ENCODE measurements around the gene ATF3. TPM values are rescaled to one million over a fixed set of nuclear protein-coding genes. Genes with fewer than 3 reads are reported as not detected.

ATF3 gene
- total and polyA plus RNA-seq, 4 donors = 1.1 to 8.8 (median 5.5) TPM

DNA sequence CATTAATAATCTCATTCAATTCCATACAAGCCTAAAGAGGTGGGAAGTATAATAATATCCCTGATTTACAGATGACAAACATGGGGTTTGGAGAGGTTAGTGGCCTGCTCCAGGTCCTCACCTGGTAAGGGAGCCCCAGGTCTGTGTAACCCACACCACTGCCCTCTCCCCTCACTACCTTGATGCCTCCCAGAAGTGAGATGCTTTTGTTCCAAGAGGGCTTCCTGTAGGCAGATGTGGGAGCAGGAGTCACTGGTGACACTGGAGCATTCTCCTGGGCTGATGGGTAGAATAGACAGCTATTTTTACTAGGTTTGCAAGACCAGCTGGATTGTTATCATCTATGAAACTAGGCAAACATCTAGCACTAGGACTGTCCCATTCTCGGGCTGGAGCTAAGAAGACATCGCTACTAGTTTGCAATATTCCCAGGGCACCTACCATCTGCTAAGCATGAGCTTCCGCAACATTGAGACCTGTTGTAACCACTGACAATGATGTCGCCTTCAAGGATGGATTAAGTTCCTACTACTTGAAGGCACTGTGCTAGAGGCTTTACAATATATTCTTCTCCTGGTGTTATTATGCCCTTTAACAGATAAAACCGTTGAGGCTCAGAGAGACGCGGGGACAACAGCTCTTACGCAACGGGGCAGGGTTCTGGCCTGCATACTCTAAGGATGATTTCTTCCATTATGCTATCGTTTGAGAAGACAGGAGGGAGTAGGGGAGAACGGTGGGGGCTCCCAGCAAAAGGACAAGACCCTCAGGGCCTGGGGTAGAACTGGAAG, 56.0 kb downstream of the ATF3 start:
- no peak for DNase-seq (ENCODE audit: low spot score)
- H3K4me3 ChIP-seq (ENCODE audit: low read depth in 1 of 3, low read length in 3 of 3) = no peak overlapping the region
- no peaks in the 10 kb centered on the region for H3K27me3 ChIP-seq (ENCODE audit: control insufficient read depth in 4 of 4, insufficient read depth in 4 of 4, low read length in 3 of 4)
- no peaks in the 10 kb centered on the region for H3K36me3 ChIP-seq (ENCODE audit: control insufficient read depth in 4 of 4, insufficient read depth in 3 of 4, low read depth in 1 of 4, low read length in 3 of 4)
- TF ChIP-seq FOXA1 (IDR thresholded peaks at IDR 0.05) = no peak
- no peak for TF ChIP-seq GABPA (IDR thresholded peaks at IDR 0.05 in 1 of 2, conservative IDR thresholded peaks at IDR 0.05 in 1 of 2)
- TF ChIP-seq, protein P1, sequence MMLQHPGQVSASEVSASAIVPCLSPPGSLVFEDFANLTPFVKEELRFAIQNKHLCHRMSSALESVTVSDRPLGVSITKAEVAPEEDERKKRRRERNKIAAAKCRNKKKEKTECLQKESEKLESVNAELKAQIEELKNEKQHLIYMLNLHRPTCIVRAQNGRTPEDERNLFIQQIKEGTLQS (IDR thresholded peaks at IDR 0.05) = no peak
- TF ChIP-seq YY1 (IDR thresholded peaks at IDR 0.05) = no peak
- no peak for TF ChIP-seq TAF1 (conservative IDR thresholded peaks at IDR 0.05)
- no peak for TF ChIP-seq HNF4G (IDR thresholded peaks at IDR 0.05)
- TF ChIP-seq HNF4A (conservative IDR thresholded peaks at IDR 0.05) = no peak
- TF ChIP-seq NR2F2 (IDR thresholded peaks at IDR 0.05) = no peak
- TF ChIP-seq, protein P2, sequence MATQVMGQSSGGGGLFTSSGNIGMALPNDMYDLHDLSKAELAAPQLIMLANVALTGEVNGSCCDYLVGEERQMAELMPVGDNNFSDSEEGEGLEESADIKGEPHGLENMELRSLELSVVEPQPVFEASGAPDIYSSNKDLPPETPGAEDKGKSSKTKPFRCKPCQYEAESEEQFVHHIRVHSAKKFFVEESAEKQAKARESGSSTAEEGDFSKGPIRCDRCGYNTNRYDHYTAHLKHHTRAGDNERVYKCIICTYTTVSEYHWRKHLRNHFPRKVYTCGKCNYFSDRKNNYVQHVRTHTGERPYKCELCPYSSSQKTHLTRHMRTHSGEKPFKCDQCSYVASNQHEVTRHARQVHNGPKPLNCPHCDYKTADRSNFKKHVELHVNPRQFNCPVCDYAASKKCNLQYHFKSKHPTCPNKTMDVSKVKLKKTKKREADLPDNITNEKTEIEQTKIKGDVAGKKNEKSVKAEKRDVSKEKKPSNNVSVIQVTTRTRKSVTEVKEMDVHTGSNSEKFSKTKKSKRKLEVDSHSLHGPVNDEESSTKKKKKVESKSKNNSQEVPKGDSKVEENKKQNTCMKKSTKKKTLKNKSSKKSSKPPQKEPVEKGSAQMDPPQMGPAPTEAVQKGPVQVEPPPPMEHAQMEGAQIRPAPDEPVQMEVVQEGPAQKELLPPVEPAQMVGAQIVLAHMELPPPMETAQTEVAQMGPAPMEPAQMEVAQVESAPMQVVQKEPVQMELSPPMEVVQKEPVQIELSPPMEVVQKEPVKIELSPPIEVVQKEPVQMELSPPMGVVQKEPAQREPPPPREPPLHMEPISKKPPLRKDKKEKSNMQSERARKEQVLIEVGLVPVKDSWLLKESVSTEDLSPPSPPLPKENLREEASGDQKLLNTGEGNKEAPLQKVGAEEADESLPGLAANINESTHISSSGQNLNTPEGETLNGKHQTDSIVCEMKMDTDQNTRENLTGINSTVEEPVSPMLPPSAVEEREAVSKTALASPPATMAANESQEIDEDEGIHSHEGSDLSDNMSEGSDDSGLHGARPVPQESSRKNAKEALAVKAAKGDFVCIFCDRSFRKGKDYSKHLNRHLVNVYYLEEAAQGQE (IDR thresholded peaks at IDR 0.05) = no peak
- no peak for TF ChIP-seq JUND (IDR thresholded peaks at IDR 0.05)
- no peak for TF ChIP-seq EGR1 (IDR thresholded peaks at IDR 0.05; ENCODE audit: low read depth in 2 of 2)
- TF ChIP-seq, protein P3, sequence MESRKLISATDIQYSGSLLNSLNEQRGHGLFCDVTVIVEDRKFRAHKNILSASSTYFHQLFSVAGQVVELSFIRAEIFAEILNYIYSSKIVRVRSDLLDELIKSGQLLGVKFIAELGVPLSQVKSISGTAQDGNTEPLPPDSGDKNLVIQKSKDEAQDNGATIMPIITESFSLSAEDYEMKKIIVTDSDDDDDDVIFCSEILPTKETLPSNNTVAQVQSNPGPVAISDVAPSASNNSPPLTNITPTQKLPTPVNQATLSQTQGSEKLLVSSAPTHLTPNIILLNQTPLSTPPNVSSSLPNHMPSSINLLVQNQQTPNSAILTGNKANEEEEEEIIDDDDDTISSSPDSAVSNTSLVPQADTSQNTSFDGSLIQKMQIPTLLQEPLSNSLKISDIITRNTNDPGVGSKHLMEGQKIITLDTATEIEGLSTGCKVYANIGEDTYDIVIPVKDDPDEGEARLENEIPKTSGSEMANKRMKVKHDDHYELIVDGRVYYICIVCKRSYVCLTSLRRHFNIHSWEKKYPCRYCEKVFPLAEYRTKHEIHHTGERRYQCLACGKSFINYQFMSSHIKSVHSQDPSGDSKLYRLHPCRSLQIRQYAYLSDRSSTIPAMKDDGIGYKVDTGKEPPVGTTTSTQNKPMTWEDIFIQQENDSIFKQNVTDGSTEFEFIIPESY (IDR thresholded peaks at IDR 0.05) = no peak
- no peak for TF ChIP-seq RXRA (IDR thresholded peaks at IDR 0.05)
- TF ChIP-seq, protein P4, sequence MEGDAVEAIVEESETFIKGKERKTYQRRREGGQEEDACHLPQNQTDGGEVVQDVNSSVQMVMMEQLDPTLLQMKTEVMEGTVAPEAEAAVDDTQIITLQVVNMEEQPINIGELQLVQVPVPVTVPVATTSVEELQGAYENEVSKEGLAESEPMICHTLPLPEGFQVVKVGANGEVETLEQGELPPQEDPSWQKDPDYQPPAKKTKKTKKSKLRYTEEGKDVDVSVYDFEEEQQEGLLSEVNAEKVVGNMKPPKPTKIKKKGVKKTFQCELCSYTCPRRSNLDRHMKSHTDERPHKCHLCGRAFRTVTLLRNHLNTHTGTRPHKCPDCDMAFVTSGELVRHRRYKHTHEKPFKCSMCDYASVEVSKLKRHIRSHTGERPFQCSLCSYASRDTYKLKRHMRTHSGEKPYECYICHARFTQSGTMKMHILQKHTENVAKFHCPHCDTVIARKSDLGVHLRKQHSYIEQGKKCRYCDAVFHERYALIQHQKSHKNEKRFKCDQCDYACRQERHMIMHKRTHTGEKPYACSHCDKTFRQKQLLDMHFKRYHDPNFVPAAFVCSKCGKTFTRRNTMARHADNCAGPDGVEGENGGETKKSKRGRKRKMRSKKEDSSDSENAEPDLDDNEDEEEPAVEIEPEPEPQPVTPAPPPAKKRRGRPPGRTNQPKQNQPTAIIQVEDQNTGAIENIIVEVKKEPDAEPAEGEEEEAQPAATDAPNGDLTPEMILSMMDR (IDR thresholded peaks at IDR 0.05; ENCODE audit: low read depth, low read length, missing input control) = no peak
- TF ChIP-seq RAD21 (IDR thresholded peaks at IDR 0.05) = no peak
- TF ChIP-seq SP1 (IDR thresholded peaks at IDR 0.05) = no peak
- TF ChIP-seq, protein P5, sequence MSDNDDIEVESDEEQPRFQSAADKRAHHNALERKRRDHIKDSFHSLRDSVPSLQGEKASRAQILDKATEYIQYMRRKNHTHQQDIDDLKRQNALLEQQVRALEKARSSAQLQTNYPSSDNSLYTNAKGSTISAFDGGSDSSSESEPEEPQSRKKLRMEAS (IDR thresholded peaks at IDR 0.05) = no peak
- H3K4me1 ChIP-seq (ENCODE audit: control insufficient read depth in 4 of 4, insufficient read depth in 4 of 4, low read length in 3 of 4) = peaks cover 0 to 6% (median 3%) of the 10 kb centered on the region in 4 donors
- H3K9ac ChIP-seq (ENCODE audit: low read depth in 1 of 2, low read length in 2 of 2) = no peak overlapping the region
- H3K9me3 ChIP-seq (ENCODE audit: control insufficient read depth in 4 of 4, low read length in 3 of 4) = no peaks in the 10 kb centered on the region
- H3K27ac ChIP-seq (ENCODE audit: low read depth in 1 of 2, low read length in 2 of 2) = no peak overlapping the region
- 67% methylated on average over 11 of the region's 11 CpGs for WGBS
